Lung (tissue), 12 donors: ENCODE data around the gene ARHGEF25. TPM values are rescaled to one million over a fixed set of nuclear protein-coding genes. Genes with fewer than 3 reads are reported as not detected.

Experiments
- ATAC-seq: fragments of 200-7000 bp; cut with Tn5 transposase; one replicate; pipeline ENCODE4 v1.9.1; 2020; ENCODE audit warnings: moderate number of reproducible peaks; ENCODE audit not compliant: insufficient read depth, low FRiP score
- DNase-seq, 3 donors: peaks; one replicate each; pipeline ENCODE4 v3.0.0-alpha.2; 2013 to 2017
- H3K27ac ChIP-seq, 2 donors: one replicate each; pipeline ENCODE4 v1.5.1; 2013; ENCODE audit warnings: mild to moderate bottlenecking in 2 of 2, moderate library complexity in 2 of 2, control low read depth in 1 of 2, inconsistent platforms in 1 of 2, low read depth in 1 of 2, low read length in 1 of 2
- H3K27me3 ChIP-seq, 3 donors: one replicate each; pipeline ENCODE4 v1.5.1; 2013; ENCODE audit warnings: low read length in 2 of 3; ENCODE audit not compliant: control insufficient read depth in 3 of 3, insufficient read depth in 3 of 3
- H3K36me3 ChIP-seq, 4 donors: one replicate each; pipeline ENCODE4 v1.5.1; 2013; ENCODE audit warnings: low read length in 4 of 4, mild to moderate bottlenecking in 1 of 4, moderate library complexity in 1 of 4; ENCODE audit not compliant: control insufficient read depth in 4 of 4, insufficient read depth in 4 of 4
- H3K4me1 ChIP-seq, 5 donors: one replicate each; pipeline ENCODE4 v1.5.1; 2013; ENCODE audit warnings: low read length in 5 of 5, mild to moderate bottlenecking in 2 of 5, moderate library complexity in 1 of 5; ENCODE audit not compliant: control insufficient read depth in 5 of 5, insufficient read depth in 5 of 5
- H3K4me3 ChIP-seq: one replicate; pipeline ENCODE4 v1.5.1; 2013; ENCODE audit warnings: mild to moderate bottlenecking, control low read depth, moderate library complexity
- H3K9ac ChIP-seq, 2 donors: one replicate each; pipeline ENCODE4 v1.5.1; 2013; ENCODE audit warnings: low read length in 2 of 2, control low read depth in 1 of 2; ENCODE audit not compliant: insufficient read depth in 1 of 2
- H3K9me3 ChIP-seq, 4 donors: one replicate each; pipeline ENCODE4 v1.5.1; 2013; ENCODE audit warnings: low read length in 3 of 4, mild to moderate bottlenecking in 1 of 4, moderate library complexity in 1 of 4; ENCODE audit not compliant: control insufficient read depth in 4 of 4, insufficient read depth in 3 of 4
- WGBS, 2 donors: extraction: QIAGEN DNeasy Blood & Tissue Kit; methylation state at CpG; one replicate each; pipeline ENCODE4 v1.1.7; 2013; 5-methylcytosine and 5-hydroxymethylcytosine counted together
- polyA plus RNA-seq, 2 donors: library from polyadenylated mRNA; stranded (reverse); fragments of 200-250 nt; gene quantifications; one replicate each; pipeline ENCODE4 v1.2.1, GENCODE V29; 2013
- total RNA-seq, 2 donors: library from RNA; depleted of rRNA in 1 of 2; stranded (reverse); fragments of >200 nt in 1 of 2; gene quantifications; one replicate each; pipeline ENCODE4 v1.2.1, GENCODE V29; 2014 to 2021
- TF ChIP-seq, protein P1 (sequence below): IDR thresholded peaks from 2 replicates; pipeline ENCODE4 v1.5.1; 2012; ENCODE audit warnings: mild to moderate bottlenecking; ENCODE audit errors: control extremely low read depth, extremely low read depth
- donor health status: control.
- donor health status: control.
- donor health status: Bipolar disorder and iron deficiency.
- donor health status: healthy.
- donor health status: DM: yes; HTN: yes; CAD: no.

The ARHGEF25 gene
- total and polyA plus RNA-seq, 4 donors, result 7.8 to 23.0 (median 11.3) TPM

DNA sequence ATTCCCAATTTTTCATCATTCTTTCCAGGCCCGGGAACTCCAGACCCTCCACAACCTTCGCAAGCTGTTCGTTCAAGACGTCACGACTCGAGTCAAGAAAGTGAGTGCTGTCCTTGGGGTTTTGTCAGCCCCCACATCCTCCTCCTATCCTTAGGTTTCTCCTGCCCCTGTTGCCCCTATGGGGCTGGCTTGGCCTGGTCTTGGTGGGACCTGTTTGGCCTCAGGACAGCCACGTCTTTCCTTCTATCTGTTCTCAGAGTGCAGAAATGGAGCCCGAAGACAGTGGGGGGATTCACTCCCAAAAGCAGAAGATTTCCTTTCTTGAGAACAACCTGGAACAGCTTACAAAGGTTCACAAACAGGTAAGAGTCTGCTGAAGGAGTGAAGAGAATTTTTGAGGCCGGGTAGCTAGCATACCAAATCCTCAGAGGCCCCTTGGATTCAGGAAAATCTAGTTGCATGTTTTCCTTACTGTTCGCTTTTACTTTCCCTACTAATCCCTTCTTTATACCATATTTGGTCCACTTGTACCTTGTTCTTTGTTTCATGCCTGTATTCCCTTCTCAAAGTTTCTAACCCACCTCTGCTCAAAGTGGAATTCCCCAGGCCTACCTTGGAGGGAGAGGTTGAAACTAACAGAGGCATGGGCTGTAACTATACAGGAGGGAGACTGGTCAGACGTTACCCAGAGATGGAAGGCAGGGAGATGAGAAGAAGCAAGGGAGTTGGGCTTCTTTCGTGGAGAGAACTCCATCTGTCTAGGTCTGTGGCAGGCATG is 33.1 kb upstream of the ARHGEF25 start:
- Histone ChIP-seq H3K36me3 (no peaks in the 10 kb centered on the region), H3K4me3 (no peak overlapping the region), H3K4me1 (no peaks in the 10 kb centered on the region), H3K9me3 (no peaks in the 10 kb centered on the region), H3K27ac (no peak overlapping the region), H3K27me3 (no peaks in the 10 kb centered on the region), H3K9ac (no peak overlapping the region)
- WGBS, 2 donors, result 88 to 94% methylated on average over 12 of the region's 12 CpGs
- DNase-seq, result no peak
- no peak for ATAC-seq
- TF ChIP-seq, protein P1, sequence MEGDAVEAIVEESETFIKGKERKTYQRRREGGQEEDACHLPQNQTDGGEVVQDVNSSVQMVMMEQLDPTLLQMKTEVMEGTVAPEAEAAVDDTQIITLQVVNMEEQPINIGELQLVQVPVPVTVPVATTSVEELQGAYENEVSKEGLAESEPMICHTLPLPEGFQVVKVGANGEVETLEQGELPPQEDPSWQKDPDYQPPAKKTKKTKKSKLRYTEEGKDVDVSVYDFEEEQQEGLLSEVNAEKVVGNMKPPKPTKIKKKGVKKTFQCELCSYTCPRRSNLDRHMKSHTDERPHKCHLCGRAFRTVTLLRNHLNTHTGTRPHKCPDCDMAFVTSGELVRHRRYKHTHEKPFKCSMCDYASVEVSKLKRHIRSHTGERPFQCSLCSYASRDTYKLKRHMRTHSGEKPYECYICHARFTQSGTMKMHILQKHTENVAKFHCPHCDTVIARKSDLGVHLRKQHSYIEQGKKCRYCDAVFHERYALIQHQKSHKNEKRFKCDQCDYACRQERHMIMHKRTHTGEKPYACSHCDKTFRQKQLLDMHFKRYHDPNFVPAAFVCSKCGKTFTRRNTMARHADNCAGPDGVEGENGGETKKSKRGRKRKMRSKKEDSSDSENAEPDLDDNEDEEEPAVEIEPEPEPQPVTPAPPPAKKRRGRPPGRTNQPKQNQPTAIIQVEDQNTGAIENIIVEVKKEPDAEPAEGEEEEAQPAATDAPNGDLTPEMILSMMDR, result no peak

DNA sequence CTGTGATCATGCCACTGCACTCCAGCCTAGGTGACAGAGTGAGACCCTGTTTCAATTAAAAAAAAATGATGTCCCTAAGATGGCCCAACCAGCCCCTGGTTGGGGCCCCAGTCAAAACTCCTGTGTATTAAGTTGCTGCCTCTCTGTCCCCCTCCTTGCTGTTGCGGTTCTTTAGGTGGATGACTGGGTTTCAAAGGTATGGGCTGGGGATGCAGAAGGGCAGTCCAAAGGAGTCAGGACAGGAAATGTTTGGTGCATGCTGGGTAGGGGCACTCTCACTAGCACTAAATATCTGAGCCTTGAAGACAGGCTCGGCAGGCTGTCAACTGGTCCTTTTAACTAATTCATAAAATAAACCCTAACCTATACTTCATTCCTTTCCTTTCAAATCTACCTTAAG is 32.2 kb upstream of the ARHGEF25 start:
- WGBS, 2 donors, result 82 to 95% methylated on average over 2 of the region's 2 CpGs
- Histone ChIP-seq H3K27ac (no peak overlapping the region), H3K4me3 (no peak overlapping the region), H3K27me3 (no peaks in the 10 kb centered on the region), H3K9me3 (no peaks in the 10 kb centered on the region), H3K4me1 (no peaks in the 10 kb centered on the region), H3K9ac (no peak overlapping the region), H3K36me3 (no peaks in the 10 kb centered on the region)
- ATAC-seq (no peak), DNase-seq (no peak)
- TF ChIP-seq, protein P1, result no peak

DNA sequence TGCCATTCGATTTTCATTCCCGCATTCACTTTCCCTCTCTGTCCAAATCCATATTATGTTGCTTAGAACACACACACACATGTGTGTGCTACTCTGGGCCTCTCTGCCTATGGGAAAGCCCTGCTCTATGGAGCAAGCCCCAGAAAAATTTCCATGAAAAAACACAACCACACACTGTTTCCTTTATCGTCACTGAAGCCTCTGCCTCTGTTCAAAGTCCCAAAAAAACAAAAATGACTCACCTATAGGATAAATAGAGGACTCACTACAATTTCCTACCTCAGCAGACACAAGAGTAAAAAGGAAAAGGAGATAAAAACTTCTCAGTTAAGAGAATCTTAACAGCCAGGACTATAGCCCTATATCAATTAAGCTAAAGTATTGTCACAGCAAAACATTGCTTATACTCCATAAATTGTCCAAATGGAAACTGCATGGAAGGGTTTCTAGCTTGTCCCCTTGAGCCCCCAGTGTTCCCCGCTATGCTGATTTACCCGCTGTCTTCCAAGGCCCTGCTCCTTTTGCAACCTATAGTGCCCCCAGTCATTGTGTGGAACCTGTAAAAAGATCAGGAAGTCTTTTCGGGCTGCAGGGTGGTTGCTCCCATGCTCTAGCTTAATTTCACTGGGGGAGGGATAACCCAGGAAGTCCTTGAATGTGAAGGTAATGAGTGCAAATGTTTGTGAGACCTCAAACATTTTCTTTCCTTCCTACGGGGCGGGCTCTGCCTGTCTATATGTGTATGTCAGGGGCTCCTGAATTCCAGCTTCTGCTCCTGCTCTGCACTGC is 31.4 kb upstream of the ARHGEF25 start:
- no peak overlapping the region for H3K27ac ChIP-seq
- TF ChIP-seq, protein P1, result no peak
- ATAC-seq (no peak), DNase-seq (no peak)
- H3K4me1 ChIP-seq, result no peaks in the 10 kb centered on the region
- no peaks in the 10 kb centered on the region for H3K9me3 ChIP-seq
- no peak overlapping the region for H3K9ac ChIP-seq
- H3K36me3 ChIP-seq, result no peaks in the 10 kb centered on the region
- H3K4me3 ChIP-seq, result no peak overlapping the region
- H3K27me3 ChIP-seq, result peaks cover 0 to 5% (median 4%) of the 10 kb centered on the region in 3 donors
- 92% methylated on average over 8 of the region's 8 CpGs for WGBS, 2 donors
